Measurements from ENCODE around the gene PAPSS2.

DNA sequence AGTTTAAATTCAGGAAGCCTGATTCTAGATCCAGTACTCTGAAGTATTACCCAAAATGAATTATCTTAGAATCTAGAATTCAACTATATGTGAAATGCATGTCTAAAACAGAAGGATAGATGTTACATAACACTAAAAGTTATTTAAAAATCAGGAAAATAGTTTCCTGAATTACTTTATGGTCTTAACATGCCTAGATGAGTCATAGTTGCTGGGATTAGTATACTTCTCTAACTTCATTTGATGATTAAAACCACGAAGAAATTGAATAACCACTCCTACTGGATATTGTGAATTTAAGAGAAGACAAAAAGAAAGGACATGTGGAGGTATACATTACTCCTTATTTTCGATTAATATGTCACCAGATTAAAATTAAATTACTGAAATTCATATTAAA is 92.9 kb downstream of the PAPSS2 start:
- TF ChIP-seq, protein P1, sequence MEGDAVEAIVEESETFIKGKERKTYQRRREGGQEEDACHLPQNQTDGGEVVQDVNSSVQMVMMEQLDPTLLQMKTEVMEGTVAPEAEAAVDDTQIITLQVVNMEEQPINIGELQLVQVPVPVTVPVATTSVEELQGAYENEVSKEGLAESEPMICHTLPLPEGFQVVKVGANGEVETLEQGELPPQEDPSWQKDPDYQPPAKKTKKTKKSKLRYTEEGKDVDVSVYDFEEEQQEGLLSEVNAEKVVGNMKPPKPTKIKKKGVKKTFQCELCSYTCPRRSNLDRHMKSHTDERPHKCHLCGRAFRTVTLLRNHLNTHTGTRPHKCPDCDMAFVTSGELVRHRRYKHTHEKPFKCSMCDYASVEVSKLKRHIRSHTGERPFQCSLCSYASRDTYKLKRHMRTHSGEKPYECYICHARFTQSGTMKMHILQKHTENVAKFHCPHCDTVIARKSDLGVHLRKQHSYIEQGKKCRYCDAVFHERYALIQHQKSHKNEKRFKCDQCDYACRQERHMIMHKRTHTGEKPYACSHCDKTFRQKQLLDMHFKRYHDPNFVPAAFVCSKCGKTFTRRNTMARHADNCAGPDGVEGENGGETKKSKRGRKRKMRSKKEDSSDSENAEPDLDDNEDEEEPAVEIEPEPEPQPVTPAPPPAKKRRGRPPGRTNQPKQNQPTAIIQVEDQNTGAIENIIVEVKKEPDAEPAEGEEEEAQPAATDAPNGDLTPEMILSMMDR (IDR thresholded peaks at IDR 0.05): no peak
- TF ChIP-seq POLR2A (IDR thresholded peaks at IDR 0.05) (no peak), POLR2AphosphoS5 (IDR thresholded peaks at IDR 0.05) (no peak), EP300 (IDR thresholded peaks at IDR 0.05) (no peak)

All from sigmoid colon (tissue), 4 donors.